ENCODE results near the gene KLHL40. TPM values are rescaled to one million over a fixed set of nuclear protein-coding genes. Genes with fewer than 3 reads are reported as not detected.

The KLHL40 gene
- total RNA-seq, 4 donors from 2014 or later, result not detected

GRCh38 chr3:42672515-42672914, 12.8 kb upstream of the KLHL40 start:
- TF ChIP-seq CTCF (IDR thresholded peaks at IDR 0.05; ENCODE audit: low read depth), result no peak

GRCh38 chr3:42673082-42673481, 12.3 kb upstream of the KLHL40 start:
- no peak for TF ChIP-seq CTCF (IDR thresholded peaks at IDR 0.05; ENCODE audit: low read depth)

- TF ChIP-seq CTCF (IDR thresholded peaks at IDR 0.05; ENCODE audit: low read depth), result no peak
Observed at GRCh38 chr3:42674146-42674545, 11.2 kb upstream of the KLHL40 start.

- TF ChIP-seq CTCF (IDR thresholded peaks at IDR 0.05; ENCODE audit: low read depth), result no peak
Observed at GRCh38 chr3:42675909-42676308, 9.4 kb upstream of the KLHL40 start.

- TF ChIP-seq CTCF (IDR thresholded peaks at IDR 0.05; ENCODE audit: low read depth), result no peak
Observed at GRCh38 chr3:42678447-42678846, 6.9 kb upstream of the KLHL40 start.

GRCh38 chr3:42680271-42680670, 5.1 kb upstream of the KLHL40 start:
- no peak for TF ChIP-seq CTCF (IDR thresholded peaks at IDR 0.05; ENCODE audit: low read depth)

GRCh38 chr3:42680806-42681205, 4.5 kb upstream of the KLHL40 start:
- no peak for TF ChIP-seq CTCF (IDR thresholded peaks at IDR 0.05; ENCODE audit: low read depth)

Data from subcutaneous adipose tissue (tissue), 4 donors.